Measurements from ENCODE around the gene FZD8.

DNA sequence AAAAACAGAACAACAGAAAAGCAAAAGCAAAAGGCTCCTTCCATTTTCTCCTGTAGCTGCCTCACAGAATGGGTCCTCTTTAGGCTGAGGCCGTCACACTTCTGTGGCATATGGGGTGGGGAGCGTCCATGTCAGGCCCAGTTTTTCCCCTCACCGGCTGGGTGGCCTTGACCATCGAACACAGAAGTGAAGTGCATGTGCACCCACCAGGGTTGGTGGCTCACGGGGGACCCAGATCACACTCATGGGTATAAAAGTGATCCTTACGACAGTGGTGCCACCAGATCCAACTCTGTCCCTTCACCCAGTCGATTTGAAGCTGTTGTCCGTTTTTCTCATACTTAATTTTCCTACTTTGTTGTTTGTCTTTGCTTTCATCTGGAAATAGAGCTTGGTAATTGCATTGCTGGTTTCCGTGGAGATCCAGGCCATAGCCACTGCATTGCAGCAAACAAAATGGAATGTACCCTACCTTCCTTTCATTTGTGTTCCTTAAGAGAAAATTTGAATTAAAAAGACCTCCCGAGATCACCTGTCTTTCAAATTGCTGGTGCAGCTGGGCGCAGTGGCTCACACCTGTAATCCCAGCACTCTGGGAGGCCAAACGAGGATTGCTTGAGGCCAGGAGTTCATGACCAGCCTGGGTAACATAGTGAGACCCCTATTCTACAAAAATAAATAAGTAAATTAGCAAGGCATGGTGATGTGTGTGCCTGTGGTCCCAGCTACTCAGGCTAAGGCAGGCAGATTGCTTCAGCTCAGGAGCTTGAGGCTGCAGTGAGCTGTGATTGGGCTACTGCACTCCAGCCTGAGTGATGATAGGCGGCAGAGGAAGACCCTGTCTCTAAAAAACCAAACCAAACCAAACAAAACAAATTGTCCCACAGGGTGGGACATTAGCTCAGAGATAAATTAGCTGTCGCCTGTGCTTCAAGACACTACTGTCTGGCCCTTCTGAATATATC is 47.7 kb downstream of the FZD8 start:
- TF ChIP-seq CTCF (IDR thresholded peaks at IDR 0.05) (no peak), POLR2A (IDR thresholded peaks at IDR 0.05) (no peak)

All from body of pancreas (tissue), 4 donors.